ENCODE measurements around the gene CYB5D1.
A peak's percentile ranks its signal among the peaks of the same experiment; 100 is the strongest.

DNA sequence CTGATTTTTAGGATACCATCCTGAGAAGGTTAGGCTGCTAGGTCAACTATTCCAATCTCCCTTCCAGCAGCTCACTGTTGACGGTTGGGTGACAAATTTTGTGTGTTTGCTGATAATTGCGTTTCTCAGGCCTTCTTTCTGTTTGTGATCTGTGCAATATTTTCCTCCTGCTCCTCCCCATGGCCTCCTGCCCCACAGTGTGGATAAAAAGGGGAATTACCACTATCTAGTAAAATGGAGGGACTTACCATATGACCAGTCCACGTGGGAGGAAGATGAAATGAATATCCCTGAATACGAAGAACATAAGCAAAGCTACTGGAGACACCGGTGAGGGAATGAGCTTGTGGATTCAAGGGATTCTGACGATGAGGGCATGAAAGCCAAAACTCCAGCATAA, 40.0 kb downstream of the CYB5D1 start:
- TF ChIP-seq CTCF (IDR thresholded peaks at IDR 0.05; ENCODE audit: borderline replicate concordance, extremely low read depth, low read length, poor library complexity, severe bottlenecking) (peak; percentile 41), EZH2 (IDR thresholded peaks at IDR 0.05; ENCODE audit: borderline replicate concordance, low read depth, low read length, severe bottlenecking) (no peak)

Measured in DND-41 (cell line).